Activated naive CD4-positive, alpha-beta T cell treated with anti-CD3 and anti-CD28 coated beads, Interleukin-2, amount 50 U/mL, for 16 hours (primary cell): ENCODE measurements around the gene IRGQ.
"Not testable (repeated sequence)": the region's sequence is repeated elsewhere in the genome, so short reads cannot be mapped to it uniquely, and the experiment has no call there.

Experiments
- DNase-seq: peaks from one replicate; pipeline ENCODE4 v3.0.0-alpha.2; 2020

The IRGQ gene

GRCh38 chr19:43596842-43597461 lies 1.0 kb upstream of the IRGQ start:
- DNase-seq, result no peak

- peak; percentile 32 for DNase-seq
Measured at GRCh38 chr19:43595605-43595998, 332 bp downstream of the IRGQ start.

- DNase-seq, result peak; percentile 79
Measured at GRCh38 chr19:43594710-43595604, 977 bp downstream of the IRGQ start.

- no peak for DNase-seq
Measured at GRCh38 chr19:43594081-43594697, 1.7 kb downstream of the IRGQ start.

GRCh38 chr19:43592800-43593350 lies 3.1 kb downstream of the IRGQ start:
- no peak for DNase-seq

- no peak for DNase-seq
Measured at GRCh38 chr19:43591904-43592772, 3.8 kb downstream of the IRGQ start.

- DNase-seq, result no peak
Measured at GRCh38 chr19:43589678-43590077, 6.3 kb downstream of the IRGQ start.

- no peak for DNase-seq
Measured at GRCh38 chr19:43589277-43589676, 6.7 kb downstream of the IRGQ start.

- not testable (repeated sequence) for DNase-seq
Measured at GRCh38 chr19:43587029-43587428, 8.9 kb downstream of the IRGQ start.

GRCh38 chr19:43586346-43586745 lies 9.6 kb downstream of the IRGQ start:
- no peak for DNase-seq

GRCh38 chr19:43584484-43584883 lies 11.4 kb downstream of the IRGQ start:
- DNase-seq, result no peak

GRCh38 chr19:43582495-43582894 lies 13.4 kb downstream of the IRGQ start:
- no peak for DNase-seq

GRCh38 chr19:43581467-43581866 lies 14.5 kb downstream of the IRGQ start:
- DNase-seq, result no peak

GRCh38 chr19:43578787-43579186 lies 17.1 kb downstream of the IRGQ start:
- no peak for DNase-seq

GRCh38 chr19:43575955-43576878 lies 19.7 kb downstream of the IRGQ start:
- no peak for DNase-seq

- peak; percentile 96 for DNase-seq
Measured at GRCh38 chr19:43575156-43575950, 20.6 kb downstream of the IRGQ start, which contains the start of the genes PINLYP and XRCC1. TSS of gene PINLYP (plus strand) at chr19:43575801. CDS start at chr19:43577192, 1,391 bp downstream. TSS of gene XRCC1 (minus strand) at chr19:43575527. CDS start at chr19:43575458, 69 bp downstream.

- no peak for DNase-seq
Measured at GRCh38 chr19:43574424-43575155, 21.3 kb downstream of the IRGQ start.

- no peak for DNase-seq
Measured at GRCh38 chr19:43572171-43572588, 23.8 kb downstream of the IRGQ start.

- DNase-seq, result no peak
Measured at GRCh38 chr19:43570174-43570791, 25.7 kb downstream of the IRGQ start.
